HG03039 (cell line): ENCODE measurements around the gene PIK3CA.
A peak's percentile ranks its signal among the peaks of the same experiment; 100 is the strongest.
"Not testable (repeated sequence)": the region's sequence is repeated elsewhere in the genome, so short reads cannot be mapped to it uniquely, and the experiment has no call there.

Source experiments
- ATAC-seq: cut with Tn5 transposase; IDR thresholded peaks from one replicate; pipeline ENCODE4 v1.9.1; 2021; ENCODE audit warnings: mild to moderate bottlenecking, moderate library complexity; ENCODE audit not compliant: unreplicated experiment

The PIK3CA gene

DNA sequence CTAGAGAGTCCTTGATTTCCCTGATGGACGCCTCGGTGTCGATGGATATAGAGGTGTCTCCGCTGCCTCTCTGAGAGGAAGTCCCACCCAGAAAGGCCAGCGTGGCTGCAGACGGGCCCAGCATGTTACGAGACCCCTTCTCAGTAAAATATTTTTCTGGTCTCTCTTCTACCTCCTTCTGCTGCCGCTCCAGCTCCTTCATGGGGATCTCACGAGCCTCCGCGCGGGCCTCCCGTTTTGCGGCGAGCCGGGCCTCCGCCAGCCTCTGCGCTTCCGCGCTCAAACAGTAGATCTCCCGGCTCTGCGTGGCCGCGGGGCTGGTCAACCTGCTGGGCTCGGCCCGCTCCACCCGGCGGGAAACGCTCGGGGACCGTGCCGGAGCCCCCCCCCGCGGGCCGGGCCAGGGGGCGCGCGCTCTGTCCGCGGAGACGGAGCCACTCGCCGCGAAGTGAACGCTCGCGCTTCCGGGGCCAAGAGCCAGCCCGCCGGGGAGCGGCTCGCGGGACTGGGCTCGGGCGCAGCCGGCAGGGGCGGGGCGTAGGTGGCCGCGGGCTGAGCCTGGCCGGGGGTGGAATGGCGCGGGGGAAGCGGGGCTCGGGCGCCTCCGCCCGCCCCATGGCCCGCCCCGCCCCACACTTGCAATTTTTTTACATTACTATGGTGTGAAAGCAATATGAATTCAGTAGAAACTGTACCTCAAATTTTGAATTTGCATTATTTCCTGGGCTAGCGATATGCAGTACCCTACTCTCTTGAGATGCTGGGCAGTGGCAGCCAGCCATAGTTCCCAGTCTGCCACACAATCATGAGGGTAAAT is 113.0 kb downstream of the PIK3CA start:
- peak; percentile 88 for ATAC-seq

DNA sequence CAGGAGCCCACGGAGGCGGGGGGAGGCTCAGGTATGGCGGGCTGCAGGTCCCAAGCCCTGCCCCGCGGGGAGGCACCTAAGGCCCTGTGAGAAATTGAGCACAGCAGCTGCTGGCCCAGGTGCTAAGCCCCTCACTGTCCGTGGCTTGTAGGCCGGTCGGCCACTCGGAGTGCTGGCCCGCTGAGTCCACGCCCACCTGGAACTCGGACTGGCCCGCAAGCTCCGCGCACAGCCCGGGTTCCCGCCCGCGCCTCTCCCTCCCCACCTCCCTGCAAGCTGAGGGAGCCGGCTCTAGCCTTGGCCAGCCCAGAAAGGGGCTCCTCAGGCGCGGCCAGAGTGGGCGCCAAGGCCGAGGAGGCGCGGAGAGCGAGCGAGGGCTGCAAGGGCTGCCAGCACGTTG is 115.0 kb downstream of the PIK3CA start:
- no peak for ATAC-seq

DNA sequence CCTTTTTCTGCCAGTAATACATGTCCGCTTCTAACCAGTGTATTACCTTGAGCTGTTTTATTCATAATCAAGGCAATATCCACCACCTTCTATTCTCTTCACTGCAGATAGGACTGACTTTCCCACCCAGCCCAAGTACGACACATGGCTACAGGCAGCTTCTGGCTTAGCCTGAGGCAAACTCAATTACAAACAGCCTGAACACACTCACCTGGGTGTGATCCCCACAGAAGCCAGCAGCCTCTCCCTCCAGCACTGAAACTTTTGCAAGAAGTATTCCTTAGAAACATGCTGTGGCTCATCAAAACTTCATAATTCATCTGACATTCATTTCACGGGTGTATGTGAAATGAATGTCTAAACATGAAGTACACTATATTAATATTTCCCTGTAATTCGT is 116.3 kb downstream of the PIK3CA start:
- no peak for ATAC-seq

DNA sequence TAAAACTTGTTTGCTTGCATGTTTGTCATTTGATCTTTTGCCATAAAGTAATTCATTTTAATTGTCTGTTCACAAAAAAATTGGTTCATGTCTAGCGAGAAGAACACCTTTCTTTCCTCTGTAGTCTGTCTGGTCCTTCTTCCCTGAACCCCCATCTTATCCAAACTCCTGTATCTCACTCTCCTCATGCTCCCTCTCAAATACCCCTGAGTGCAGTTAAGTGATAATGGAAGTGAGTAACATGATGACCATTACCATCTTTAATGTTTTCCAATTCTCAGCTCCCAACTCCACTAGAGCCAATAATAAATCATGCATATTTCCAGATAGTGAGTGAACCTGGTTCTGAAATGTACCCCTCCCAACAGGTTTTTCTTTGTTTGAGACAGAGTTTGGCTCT is 116.9 kb downstream of the PIK3CA start:
- ATAC-seq: no peak

DNA sequence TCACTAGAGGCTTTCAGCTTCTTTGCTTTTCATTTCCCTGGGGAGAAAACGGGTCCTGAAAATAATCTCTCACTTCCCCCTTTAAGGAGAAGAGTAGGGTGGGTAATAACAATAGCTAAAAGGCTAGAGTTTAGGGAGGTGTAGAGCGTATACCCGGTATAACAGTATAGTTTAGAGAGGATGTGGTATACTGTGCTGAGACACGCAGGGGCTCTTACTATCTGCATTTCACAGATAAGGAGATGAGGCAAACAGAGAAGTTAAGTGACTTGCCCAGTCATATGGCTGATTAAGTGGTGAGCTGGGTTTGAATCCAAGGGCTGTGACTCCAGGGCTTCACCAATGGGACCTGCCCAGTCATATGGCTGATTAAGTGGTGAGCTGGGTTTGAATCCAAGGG is 117.7 kb downstream of the PIK3CA start:
- ATAC-seq: no peak

DNA sequence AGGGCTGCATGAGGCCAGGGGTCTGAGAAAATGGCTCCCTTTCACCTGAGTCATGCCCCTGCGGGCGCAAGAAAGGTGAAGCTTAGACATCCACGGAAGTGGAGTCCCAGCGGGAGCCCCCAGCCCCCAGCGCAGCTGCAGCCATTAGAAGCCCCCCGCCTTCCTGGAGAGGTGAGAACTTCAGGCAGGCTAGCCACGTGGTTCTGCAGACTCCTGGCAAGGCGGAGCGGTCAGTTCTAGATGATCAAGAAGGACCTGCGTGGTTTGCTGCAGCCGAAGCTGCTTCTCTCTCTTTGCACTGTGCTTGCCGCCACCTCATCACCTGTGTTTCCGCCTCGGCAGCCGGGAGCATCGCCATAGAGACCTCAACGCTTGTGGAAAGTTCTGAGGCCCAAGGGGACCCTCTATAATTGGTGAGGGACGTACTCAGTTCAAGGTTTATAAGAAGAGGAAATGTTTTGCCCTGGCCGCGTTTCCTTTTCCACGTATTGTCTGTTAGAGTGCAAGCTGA is 118.6 kb downstream of the PIK3CA start:
- no peak for ATAC-seq

DNA sequence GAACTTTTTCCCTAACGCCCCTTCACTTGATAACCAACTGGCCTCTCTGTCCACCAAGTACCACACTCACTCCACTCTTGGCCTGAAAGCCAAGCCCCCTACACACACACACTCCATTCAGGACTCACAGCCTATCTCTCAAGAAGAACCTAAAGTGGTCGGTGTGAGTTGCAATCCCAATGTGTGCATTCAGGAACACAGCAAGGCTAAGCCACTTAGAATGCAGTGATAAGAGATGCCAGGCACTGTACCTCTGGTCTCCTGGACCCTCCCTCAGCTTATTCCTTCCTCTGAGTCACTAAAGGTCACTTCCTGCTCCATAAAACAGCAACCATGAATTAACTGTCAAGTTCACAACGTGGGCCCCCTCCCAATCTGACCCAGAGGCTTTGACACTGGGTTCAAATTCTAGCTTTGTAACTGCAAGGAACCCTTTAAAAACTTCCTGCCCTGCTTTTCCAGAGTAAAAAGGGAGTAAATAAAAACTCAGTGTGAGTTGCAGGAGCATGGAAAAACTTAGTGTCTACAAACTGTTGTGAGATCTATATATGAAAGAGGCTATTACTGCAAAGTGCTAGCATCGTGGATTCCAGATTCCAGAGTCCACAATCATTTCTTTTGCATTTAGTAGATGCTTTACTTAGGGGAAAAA is 120.4 kb downstream of the PIK3CA start:
- no peak for ATAC-seq

DNA sequence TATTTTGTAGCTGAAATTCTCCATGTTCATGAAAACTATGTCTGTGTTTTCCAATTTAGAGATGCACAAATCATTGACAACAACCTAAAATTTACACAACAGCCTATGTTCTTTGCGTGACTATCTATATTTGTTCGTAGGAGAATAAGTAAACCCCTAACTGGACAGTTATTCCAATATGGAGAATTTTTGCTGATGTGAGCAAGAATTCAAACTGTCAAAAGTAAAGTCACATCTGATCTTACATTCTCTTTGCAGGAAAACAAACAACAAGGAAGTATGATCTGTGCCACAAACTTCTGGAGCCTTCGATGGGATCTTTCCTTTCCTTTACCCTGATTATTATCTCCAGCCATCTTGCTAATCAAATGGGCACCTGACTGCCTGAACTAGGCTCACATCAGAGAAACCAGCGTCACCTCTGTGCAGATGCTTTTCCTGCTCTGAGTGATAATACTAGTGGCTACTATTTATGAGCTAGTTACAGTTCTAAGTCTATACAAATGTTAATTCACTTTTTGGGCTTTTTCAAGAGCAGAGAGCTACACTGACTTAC is 121.1 kb downstream of the PIK3CA start:
- no peak for ATAC-seq

DNA sequence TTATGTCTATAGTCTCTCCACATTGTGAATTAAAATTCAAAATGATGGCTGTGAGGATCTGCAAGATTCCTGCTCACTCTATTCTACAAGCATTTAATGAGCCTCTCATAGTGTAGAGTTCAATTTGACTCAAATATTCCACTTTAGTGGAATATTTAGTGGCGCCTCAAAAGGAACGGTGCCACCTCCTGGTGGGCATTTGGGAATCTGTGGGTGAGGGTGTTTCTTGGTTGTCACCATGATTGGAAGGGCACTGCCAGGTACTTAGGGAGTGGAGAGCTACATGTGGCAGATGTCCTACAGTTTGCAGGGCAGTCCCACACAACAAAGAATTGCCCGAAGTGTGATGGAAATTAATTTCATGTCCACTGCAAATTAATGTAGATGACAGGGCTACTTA is 124.2 kb downstream of the PIK3CA start:
- ATAC-seq: no peak

DNA sequence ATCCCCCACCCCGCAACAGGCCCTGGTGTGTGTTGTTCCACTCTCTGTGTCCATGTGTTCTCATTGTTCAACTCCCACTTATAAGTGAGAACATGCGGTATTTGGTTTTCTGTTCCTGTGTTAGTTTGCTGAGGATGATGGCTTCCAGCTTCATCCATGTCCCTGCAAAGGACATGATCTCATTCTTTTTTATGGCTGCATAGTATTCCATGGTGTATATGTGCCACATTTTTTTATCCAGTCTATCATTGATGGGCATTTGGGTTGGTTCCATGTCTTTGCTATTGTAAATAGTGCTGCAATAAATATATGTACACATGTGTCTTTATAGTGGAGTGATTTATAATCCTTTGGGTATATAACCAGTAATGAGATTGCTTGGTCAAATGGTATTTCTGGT is 126.3 kb downstream of the PIK3CA start:
- not testable (repeated sequence) for ATAC-seq

DNA sequence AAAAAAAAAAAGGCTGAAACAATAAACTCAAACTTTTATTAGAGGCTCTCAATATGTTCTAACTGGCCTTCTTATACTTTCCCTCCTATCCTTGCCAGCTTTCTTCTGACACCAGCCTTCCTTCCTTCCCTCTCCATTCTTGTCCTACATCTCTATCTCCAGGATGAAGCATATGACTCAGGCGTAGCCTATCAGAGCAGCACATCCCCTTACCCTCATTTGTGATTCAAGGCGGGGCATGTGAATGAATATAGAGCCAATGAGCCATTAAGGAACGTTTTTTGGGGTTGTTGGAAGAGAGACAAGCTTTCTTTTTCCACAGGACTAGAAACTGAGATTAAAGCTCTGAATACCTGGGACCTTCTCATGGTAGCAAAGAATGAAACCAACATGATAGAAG is 127.8 kb downstream of the PIK3CA start:
- no peak for ATAC-seq

DNA sequence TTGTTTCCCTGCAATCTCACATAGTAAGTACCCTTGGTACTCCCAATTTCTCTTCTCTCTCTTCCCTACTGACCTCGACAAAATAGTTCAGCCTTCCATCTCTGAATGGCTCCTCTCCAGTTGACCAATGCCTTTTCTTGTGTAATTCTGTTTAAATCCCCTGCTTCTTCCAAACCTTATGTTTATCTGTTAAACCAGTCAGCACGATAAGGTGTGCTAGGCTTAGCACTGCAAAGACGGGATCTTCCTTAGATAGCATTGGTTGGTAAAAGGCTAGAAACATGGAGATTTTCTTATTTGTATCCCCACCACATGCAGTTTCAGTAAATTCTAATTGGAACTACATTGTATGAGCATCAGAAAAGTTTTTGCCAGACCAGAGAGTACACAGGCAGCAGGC is 128.6 kb downstream of the PIK3CA start:
- ATAC-seq: no peak

DNA sequence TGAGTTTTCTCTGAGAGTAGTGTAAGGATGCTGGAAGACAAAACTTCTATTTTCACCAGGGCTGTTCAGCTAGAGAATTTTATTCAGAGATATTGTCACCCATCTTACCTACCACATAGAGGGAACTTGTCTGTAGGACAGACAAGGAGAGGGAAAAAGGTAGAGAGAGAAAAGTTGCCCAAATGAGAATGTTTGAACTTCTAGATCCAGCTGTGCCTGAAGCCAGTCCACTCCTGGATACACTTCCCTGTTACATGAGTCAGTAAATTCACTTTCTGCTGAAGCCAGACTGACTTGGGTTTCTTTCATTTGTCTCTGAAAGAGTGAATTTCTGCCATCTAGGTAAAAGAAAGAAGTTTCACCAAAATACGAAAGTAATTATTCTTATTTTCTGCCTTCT is 130.0 kb downstream of the PIK3CA start:
- ATAC-seq: no peak

DNA sequence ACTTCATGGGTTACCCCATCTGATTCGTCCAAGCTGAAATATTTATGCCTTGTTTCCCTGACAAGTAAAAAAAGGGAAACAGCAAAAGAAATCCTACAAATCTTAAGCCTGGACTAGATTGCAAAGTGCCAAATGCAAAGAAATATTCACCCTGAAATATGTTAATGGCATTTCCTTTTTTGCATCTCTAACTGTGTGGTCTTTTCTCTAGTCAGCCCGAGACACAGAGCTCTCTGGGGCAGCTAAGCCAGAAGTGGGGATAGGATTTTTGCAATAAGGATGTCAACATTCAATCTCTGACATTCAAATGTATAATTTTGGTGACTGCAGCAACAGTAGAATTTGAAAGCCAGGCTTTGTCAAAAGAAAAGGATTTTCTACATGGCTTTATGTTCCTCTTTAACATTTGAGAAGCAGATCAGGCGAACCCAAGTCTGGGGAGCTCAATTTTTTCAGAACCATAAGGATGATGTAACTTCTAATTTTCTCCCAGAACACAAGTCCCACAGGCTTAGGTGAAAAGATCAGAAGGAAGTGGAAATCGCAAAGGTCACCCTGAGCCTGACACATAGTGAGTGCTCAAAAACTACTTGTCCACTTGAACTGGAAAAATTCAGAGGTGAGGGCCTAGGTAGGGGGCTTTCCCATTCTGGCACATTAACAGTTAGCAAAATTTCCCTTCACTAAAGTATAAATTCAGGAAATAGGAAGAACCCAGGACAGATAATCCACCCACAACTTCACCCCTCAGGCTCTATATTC is 131.0 kb downstream of the PIK3CA start:
- no peak for ATAC-seq

DNA sequence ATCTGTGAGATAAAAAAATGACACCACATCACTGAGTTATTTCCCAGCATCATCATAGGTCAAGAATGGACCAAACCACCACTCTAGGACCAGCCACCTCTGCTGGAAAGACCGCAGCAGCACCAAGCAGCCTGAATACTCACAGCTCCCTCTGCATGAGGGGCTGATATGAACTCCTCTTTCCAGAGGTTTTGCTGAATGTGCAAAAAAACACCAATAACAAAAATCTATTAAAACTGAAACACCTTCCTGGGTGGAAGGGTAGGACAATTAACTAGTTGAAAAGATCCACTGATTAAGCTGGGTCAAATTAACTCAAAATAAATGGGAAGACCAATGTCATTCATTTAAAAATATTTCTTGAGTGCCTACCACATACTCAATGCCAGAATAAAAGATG is 131.7 kb downstream of the PIK3CA start:
- no peak for ATAC-seq

DNA sequence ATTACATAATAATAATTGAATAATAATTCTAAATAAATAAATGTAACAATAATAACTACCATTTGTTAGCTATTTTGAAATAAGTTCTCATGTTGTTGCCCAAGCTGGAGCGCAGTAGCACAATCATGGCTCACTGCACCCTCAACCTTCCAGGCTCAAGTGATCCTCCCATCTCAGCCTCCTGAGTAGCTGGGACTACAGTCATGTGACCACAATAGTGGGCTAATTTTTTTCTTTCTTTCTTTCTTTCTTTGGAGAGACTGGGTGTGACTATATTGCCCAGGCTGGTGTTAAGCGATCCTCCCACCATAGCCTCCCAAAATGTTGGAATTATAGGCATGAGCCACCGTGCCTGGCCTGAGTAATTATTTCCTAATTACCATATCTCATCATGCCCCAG is 133.7 kb downstream of the PIK3CA start:
- no peak for ATAC-seq

DNA sequence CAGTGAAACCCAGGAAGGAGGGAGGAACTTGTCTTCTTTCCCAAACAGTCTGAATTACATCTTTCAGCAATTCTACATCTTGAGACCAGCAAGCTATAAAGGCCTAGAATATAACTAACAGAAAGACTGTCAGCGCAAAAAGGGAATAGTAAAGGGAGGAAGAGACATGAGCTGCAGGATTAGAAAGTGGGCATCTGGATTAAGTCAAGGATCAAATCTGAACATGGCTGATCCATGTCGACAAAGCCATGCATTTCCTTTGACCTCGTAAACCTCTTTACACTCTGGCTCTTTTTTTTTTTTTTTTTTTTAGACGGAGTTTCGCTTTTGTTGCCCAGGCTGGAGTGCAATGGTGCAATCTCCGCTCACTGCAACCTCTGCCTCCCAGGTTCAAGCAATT is 138.2 kb downstream of the PIK3CA start:
- no peak for ATAC-seq

DNA sequence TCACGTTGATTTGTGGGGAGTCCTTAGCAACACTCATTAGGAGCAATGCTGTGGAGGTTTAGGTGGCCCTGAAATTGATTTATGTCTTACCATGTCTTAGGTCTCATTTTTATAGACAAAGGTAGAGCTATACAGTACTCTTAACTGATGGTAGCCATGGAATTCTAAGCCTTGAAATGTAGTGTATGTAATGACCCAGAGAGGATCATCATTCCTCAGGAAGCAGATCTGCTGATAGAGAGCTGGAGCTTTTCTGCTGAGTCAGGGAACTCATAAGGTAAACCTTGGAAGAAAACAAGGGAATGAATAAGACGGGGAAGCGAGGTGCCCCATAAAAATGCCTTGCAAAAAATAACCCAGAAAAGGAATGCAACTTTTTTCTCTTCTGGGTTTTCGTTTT is 140.7 kb downstream of the PIK3CA start:
- ATAC-seq: no peak

DNA sequence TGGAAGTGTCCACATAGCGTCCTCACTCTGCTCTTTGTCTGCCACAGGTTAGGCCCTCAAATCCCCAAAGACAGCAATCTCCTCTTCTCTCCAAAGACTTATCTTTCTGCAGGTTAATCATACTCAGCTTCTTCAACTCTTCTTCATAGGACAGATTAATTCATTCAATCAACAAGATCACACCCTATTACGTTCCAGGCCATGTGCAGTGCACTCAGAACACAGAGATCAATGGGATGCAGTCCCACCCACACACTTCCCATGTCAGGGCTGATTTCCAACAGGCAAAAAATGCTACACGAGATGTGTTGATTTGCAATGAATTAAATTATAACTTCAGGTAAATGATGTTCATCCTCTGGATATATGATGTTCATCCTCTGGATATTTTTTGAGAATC is 141.1 kb downstream of the PIK3CA start:
- ATAC-seq: no peak
